ENCODE results near the gene BCAS3. TPM values are rescaled to one million over a fixed set of nuclear protein-coding genes. Genes with fewer than 3 reads are reported as not detected.

BCAS3 gene
- total and polyA plus RNA-seq, 2 donors (not counting 1 experiment from before 2014, with no cell fraction given) = 13.9 to 73.4 TPM

DNA sequence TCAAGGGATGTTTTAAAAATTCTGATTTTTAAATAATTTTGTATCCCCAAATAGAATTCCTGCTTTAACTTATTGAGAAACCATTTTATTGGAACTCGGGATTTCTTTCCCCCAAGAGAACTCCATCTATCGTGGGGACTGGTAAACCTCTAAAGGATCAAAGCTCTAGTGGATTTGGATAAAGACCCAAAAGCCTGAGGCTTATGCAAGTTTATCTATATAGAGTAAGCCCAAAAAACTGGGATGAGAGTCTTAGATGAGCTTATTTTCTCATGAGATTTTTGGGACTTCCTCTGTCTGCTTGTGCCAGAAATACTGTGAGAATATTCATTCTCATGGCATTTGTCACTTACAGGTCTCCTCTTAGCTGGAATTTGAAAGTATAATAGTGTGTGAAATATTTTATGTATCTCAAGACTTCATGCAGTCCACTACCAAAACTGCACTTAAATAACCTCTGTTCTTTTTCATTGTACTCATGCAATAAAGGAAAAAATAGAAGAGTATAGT lies 333.1 kb downstream of the BCAS3 start:
- H2AFZ ChIP-seq (ENCODE audit: insufficient read depth, low read depth, low read length, poor library complexity, severe bottlenecking) = no peak overlapping the region
- ATAC-seq (ENCODE audit: low read depth) = no peak
- H3K4me2 ChIP-seq (replicated peaks; ENCODE audit: low read depth, low read length, poor library complexity, severe bottlenecking) = no peak overlapping the region
- ChIA-PET CTCF (no interaction called here), POLR2A (no interaction called here)
- TF ChIP-seq, protein P1, sequence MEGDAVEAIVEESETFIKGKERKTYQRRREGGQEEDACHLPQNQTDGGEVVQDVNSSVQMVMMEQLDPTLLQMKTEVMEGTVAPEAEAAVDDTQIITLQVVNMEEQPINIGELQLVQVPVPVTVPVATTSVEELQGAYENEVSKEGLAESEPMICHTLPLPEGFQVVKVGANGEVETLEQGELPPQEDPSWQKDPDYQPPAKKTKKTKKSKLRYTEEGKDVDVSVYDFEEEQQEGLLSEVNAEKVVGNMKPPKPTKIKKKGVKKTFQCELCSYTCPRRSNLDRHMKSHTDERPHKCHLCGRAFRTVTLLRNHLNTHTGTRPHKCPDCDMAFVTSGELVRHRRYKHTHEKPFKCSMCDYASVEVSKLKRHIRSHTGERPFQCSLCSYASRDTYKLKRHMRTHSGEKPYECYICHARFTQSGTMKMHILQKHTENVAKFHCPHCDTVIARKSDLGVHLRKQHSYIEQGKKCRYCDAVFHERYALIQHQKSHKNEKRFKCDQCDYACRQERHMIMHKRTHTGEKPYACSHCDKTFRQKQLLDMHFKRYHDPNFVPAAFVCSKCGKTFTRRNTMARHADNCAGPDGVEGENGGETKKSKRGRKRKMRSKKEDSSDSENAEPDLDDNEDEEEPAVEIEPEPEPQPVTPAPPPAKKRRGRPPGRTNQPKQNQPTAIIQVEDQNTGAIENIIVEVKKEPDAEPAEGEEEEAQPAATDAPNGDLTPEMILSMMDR (IDR thresholded peaks at IDR 0.05) = no peak
- TF ChIP-seq EZH2 (IDR thresholded peaks at IDR 0.05; ENCODE audit: borderline replicate concordance, insufficient read depth, low read depth, low read length, poor library complexity, severe bottlenecking) = no peak
- H3K27me3 ChIP-seq (replicated peaks in 1 of 4; ENCODE audit: control extremely low read depth in 1 of 4, control insufficient read depth in 3 of 4, insufficient read depth in 4 of 4, low read length in 3 of 4) = no peaks in the 10 kb centered on the region
- H3K9me3 ChIP-seq (ENCODE audit: control extremely low read depth in 1 of 3, control insufficient read depth in 2 of 3, insufficient read depth in 1 of 3, low read length in 2 of 3) = no peaks in the 10 kb centered on the region
- intact Hi-C loops (cut with micrococcal nuclease) = no loop called here
- H4K20me1 ChIP-seq (ENCODE audit: control insufficient read depth, insufficient read depth, low read length, poor library complexity, severe bottlenecking) = no peaks in the 10 kb centered on the region
- H3K4me1 Mint-ChIP-seq = no peaks in the 10 kb centered on the region
- DNase-seq = no peak
- no peaks in the 10 kb centered on the region for H3K4me1 ChIP-seq (ENCODE audit: control insufficient read depth in 2 of 2, insufficient read depth in 2 of 2, low read length in 2 of 2)
- no peak overlapping the region for H3K4me3 ChIP-seq (ENCODE audit: control extremely low read depth in 1 of 5, extremely low read depth in 1 of 5, insufficient read depth in 1 of 5, low read depth in 2 of 5, low read length in 4 of 5)
- H3K27ac ChIP-seq (ENCODE audit: low read length in 2 of 2) = no peak overlapping the region
- H3K9me3 Mint-ChIP-seq (ENCODE audit: insufficient read depth) = no peaks in the 10 kb centered on the region
- peaks cover 0 to 4% of the 10 kb centered on the region in 2 experiments for H3K36me3 ChIP-seq (replicated peaks in 1 of 2; ENCODE audit: control extremely low read depth in 1 of 2, control insufficient read depth in 1 of 2, extremely low read depth in 1 of 2, insufficient read depth in 2 of 2, low read length in 1 of 2)
- no peaks in the 10 kb centered on the region for H3K27me3 Mint-ChIP-seq
- H3K4me3 Mint-ChIP-seq = no peak overlapping the region
- H3K79me2 ChIP-seq (ENCODE audit: control insufficient read depth, insufficient read depth, low read length) = no peaks in the 10 kb centered on the region
- no peak overlapping the region for H3K27ac Mint-ChIP-seq
- H3K9ac ChIP-seq (ENCODE audit: low read length) = no peak overlapping the region
- no CpG with 5 or more reads among the region's 2 CpGs for WGBS (ENCODE audit: insufficient coverage)

DNA sequence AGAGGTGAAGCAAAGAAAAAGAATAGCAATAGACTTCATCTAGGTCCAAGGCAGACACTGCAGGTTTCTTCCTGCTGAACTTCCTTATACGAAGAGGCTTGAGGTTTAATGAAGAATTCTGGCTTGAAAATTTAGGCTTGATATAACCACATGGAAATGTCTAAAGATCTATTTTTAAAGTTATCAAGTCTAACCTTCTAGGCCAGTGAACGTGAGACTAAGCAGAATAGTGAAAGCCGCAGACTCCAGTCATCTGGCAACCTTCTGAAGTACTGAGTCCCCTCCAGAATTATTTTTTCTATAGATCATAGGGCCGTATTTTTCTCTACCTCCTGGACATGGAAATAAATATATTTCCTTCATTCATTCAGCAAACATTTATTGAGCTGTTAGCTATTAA lies 333.6 kb downstream of the BCAS3 start:
- Histone ChIP-seq H3K27ac (ENCODE audit: low read length in 2 of 2) (no peak overlapping the region), H3K9me3 (ENCODE audit: control extremely low read depth in 1 of 3, control insufficient read depth in 2 of 3, insufficient read depth in 1 of 3, low read length in 2 of 3) (no peaks in the 10 kb centered on the region), H3K9ac (ENCODE audit: low read length) (no peak overlapping the region), H3K79me2 (ENCODE audit: control insufficient read depth, insufficient read depth, low read length) (no peaks in the 10 kb centered on the region), H3K4me1 (ENCODE audit: control insufficient read depth in 2 of 2, insufficient read depth in 2 of 2, low read length in 2 of 2) (no peaks in the 10 kb centered on the region), H3K27me3 (replicated peaks in 1 of 4; ENCODE audit: control extremely low read depth in 1 of 4, control insufficient read depth in 3 of 4, insufficient read depth in 4 of 4, low read length in 3 of 4) (no peaks in the 10 kb centered on the region), H3K4me3 (ENCODE audit: control extremely low read depth in 1 of 5, extremely low read depth in 1 of 5, insufficient read depth in 1 of 5, low read depth in 2 of 5, low read length in 4 of 5) (no peak overlapping the region), H3K4me2 (replicated peaks; ENCODE audit: low read depth, low read length, poor library complexity, severe bottlenecking) (no peak overlapping the region), H4K20me1 (ENCODE audit: control insufficient read depth, insufficient read depth, low read length, poor library complexity, severe bottlenecking) (no peaks in the 10 kb centered on the region), H2AFZ (ENCODE audit: insufficient read depth, low read depth, low read length, poor library complexity, severe bottlenecking) (no peak overlapping the region), H3K36me3 (replicated peaks in 1 of 2; ENCODE audit: control extremely low read depth in 1 of 2, control insufficient read depth in 1 of 2, extremely low read depth in 1 of 2, insufficient read depth in 2 of 2, low read length in 1 of 2) (peaks cover 0 to 6% of the 10 kb centered on the region in 2 experiments)
- DNase-seq = no peak
- Mint-ChIP-seq H3K27ac (no peak overlapping the region), H3K4me3 (no peak overlapping the region), H3K4me1 (no peaks in the 10 kb centered on the region), H3K27me3 (no peaks in the 10 kb centered on the region), H3K9me3 (ENCODE audit: insufficient read depth) (no peaks in the 10 kb centered on the region)
- WGBS (ENCODE audit: insufficient coverage) = no CpG with 5 or more reads among the region's 4 CpGs
- ATAC-seq (ENCODE audit: low read depth) = no peak
- ChIA-PET CTCF (interaction anchor here (1.2 kb wide), 1 partner anchor 291 kb away, joined by 3 read pairs; no protein-coding TSS in a partner anchor), POLR2A (no interaction called here)
- TF ChIP-seq, protein P1 (IDR thresholded peaks at IDR 0.05) = no peak
- no peak for TF ChIP-seq EZH2 (IDR thresholded peaks at IDR 0.05; ENCODE audit: borderline replicate concordance, insufficient read depth, low read depth, low read length, poor library complexity, severe bottlenecking)
- intact Hi-C loops (cut with micrococcal nuclease) = no loop called here
